Measurements from ENCODE around the gene USP53.
"Not testable (repeated sequence)": the region's sequence is repeated elsewhere in the genome, so short reads cannot be mapped to it uniquely, and the experiment has no call there.

Gene USP53

GRCh38 chr4:119271361-119272085 lies 59.0 kb downstream of the USP53 start:
- no peak for DNase-seq (ENCODE audit: low spot score)

GRCh38 chr4:119279541-119279940 lies 67.0 kb downstream of the USP53 start:
- DNase-seq (ENCODE audit: low spot score) = not testable (repeated sequence)

- DNase-seq (ENCODE audit: low spot score) = not testable (repeated sequence)
Observed at GRCh38 chr4:119279945-119280344, 67.4 kb downstream of the USP53 start.

GRCh38 chr4:119281393-119281792 lies 68.9 kb downstream of the USP53 start:
- no peak for DNase-seq (ENCODE audit: low spot score)

GRCh38 chr4:119284876-119285780 lies 72.6 kb downstream of the USP53 start:
- DNase-seq (ENCODE audit: low spot score) = no peak

GRCh38 chr4:119286377-119287002 lies 74.0 kb downstream of the USP53 start:
- DNase-seq (ENCODE audit: low spot score) = peak; percentile 26

- no peak for DNase-seq (ENCODE audit: low spot score)
Observed at GRCh38 chr4:119289313-119289712, 76.8 kb downstream of the USP53 start.

- no peak for DNase-seq (ENCODE audit: low spot score)
Observed at GRCh38 chr4:119290598-119290997, 78.1 kb downstream of the USP53 start.

- DNase-seq (ENCODE audit: low spot score) = no peak
Observed at GRCh38 chr4:119296356-119296755, 83.8 kb downstream of the USP53 start.

GRCh38 chr4:119297795-119298194 lies 85.3 kb downstream of the USP53 start:
- DNase-seq (ENCODE audit: low spot score) = no peak

- DNase-seq (ENCODE audit: low spot score) = no peak
Observed at GRCh38 chr4:119299260-119299671, 86.8 kb downstream of the USP53 start.

- DNase-seq (ENCODE audit: low spot score) = peak; percentile 13
Observed at GRCh38 chr4:119299741-119300100, 87.2 kb downstream of the USP53 start.

GRCh38 chr4:119300101-119300978 lies 87.8 kb downstream of the USP53 start:
- DNase-seq (ENCODE audit: low spot score) = peak; percentile 94

- DNase-seq (ENCODE audit: low spot score) = no peak
Observed at GRCh38 chr4:119302073-119302832, 89.7 kb downstream of the USP53 start.

- DNase-seq (ENCODE audit: low spot score) = no peak
Observed at GRCh38 chr4:119303587-119304305, 91.2 kb downstream of the USP53 start.

GRCh38 chr4:119304431-119304830 lies 91.9 kb downstream of the USP53 start:
- DNase-seq (ENCODE audit: low spot score) = no peak

- DNase-seq (ENCODE audit: low spot score) = no peak
Observed at GRCh38 chr4:119307606-119308005, 95.1 kb downstream of the USP53 start.

GRCh38 chr4:119310826-119311225 lies 98.3 kb downstream of the USP53 start:
- DNase-seq (ENCODE audit: low spot score) = no peak

GRCh38 chr4:119313237-119313636 lies 100.7 kb downstream of the USP53 start:
- DNase-seq (ENCODE audit: low spot score) = no peak

- DNase-seq (ENCODE audit: low spot score) = peak; percentile 48
Observed at GRCh38 chr4:119314356-119314755, 101.8 kb downstream of the USP53 start.
